DND-41 (cell line): ENCODE results near the gene BRPF1.

ENCODE experiments used
- ATAC-seq: fragments of 200-7000 bp; cut with Tn5 transposase; 3 replicates; pipeline ENCODE4 v1.9.1; 2021; ENCODE audit warnings: low read depth; ENCODE audit not compliant: insufficient read depth
- DNase-seq: peaks from one replicate; pipeline ENCODE4 v3.0.0-alpha.2; 2020
- H2AFZ ChIP-seq: 2 replicates; pipeline ENCODE4 v1.6.0; 2012; ENCODE audit warnings: low read depth, low read length
- H3K27ac ChIP-seq: 2 replicates; pipeline ENCODE4 v1.5.1; 2012; ENCODE audit warnings: low read length, inconsistent platforms
- H3K27me3 ChIP-seq: fragments of 200-600 bp; sonication (generic); 2 replicates; pipeline ENCODE4 v1.6.0; 2012; ENCODE audit warnings: low read length, mild to moderate bottlenecking, inconsistent platforms; ENCODE audit not compliant: insufficient read depth, poor library complexity
- H3K36me3 ChIP-seq: 2 replicates; pipeline ENCODE4 v1.5.1; 2012; ENCODE audit warnings: low read length, inconsistent platforms; ENCODE audit not compliant: insufficient read depth
- H3K4me1 ChIP-seq: 2 replicates; pipeline ENCODE4 v1.5.1; 2012; ENCODE audit warnings: mild to moderate bottlenecking, low read length; ENCODE audit not compliant: insufficient read depth
- H3K4me2 ChIP-seq: 2 replicates; pipeline ENCODE4 v1.6.0; 2012; ENCODE audit warnings: mild to moderate bottlenecking, moderate library complexity, low read length, inconsistent platforms; ENCODE audit not compliant: insufficient read depth
- H3K4me3 ChIP-seq, 2 experiments: fragments of 200-600 bp in 1 of 2; shearing (Covaris generic) in 1 of 2; 2 replicates each; pipeline ENCODE4 v1.5.1; 2012 to 2016; ENCODE audit warnings: inconsistent platforms in 2 of 2, low read length in 2 of 2, mild to moderate bottlenecking in 2 of 2, low read depth in 1 of 2, moderate library complexity in 1 of 2
- H3K79me2 ChIP-seq: 2 replicates; pipeline ENCODE4 v1.6.0; 2012; ENCODE audit warnings: low read length, inconsistent platforms; ENCODE audit not compliant: insufficient read depth
- H3K9ac ChIP-seq: 2 replicates; pipeline ENCODE4 v1.6.0; 2012; ENCODE audit warnings: low read depth, mild to moderate bottlenecking, inconsistent platforms, low read length, moderate library complexity
- H3K9me3 ChIP-seq: 2 replicates; pipeline ENCODE4 v1.5.1; 2012; ENCODE audit warnings: low read length, moderate library complexity, mild to moderate bottlenecking, inconsistent platforms; ENCODE audit not compliant: insufficient read depth, severe bottlenecking
- H4K20me1 ChIP-seq: 2 replicates; pipeline ENCODE4 v1.6.0; 2012; ENCODE audit warnings: low read length; ENCODE audit not compliant: insufficient read depth
- CTCF ChIP-seq: IDR thresholded peaks from 2 replicates; pipeline ENCODE4 v1.5.1; 2012; ENCODE audit warnings: borderline replicate concordance, low read length, moderate library complexity, mild to moderate bottlenecking; ENCODE audit not compliant: poor library complexity, severe bottlenecking; ENCODE audit errors: extremely low read depth
- EZH2 ChIP-seq: IDR thresholded peaks from 3 replicates; pipeline ENCODE4 v1.6.1; 2012; ENCODE audit warnings: borderline replicate concordance, low read depth, mild to moderate bottlenecking, moderate library complexity, low read length, inconsistent platforms; ENCODE audit not compliant: severe bottlenecking

Gene BRPF1

GRCh38 chr3:9716801-9717555, 14.6 kb upstream of the BRPF1 start:
- Histone ChIP-seq H3K9me3 (no peaks in the 10 kb centered on the region), H3K4me2 (no peak overlapping the region), H3K27me3 (no peaks in the 10 kb centered on the region), H3K9ac (no peak overlapping the region), H3K36me3 (no peaks in the 10 kb centered on the region), H2AFZ (no peak overlapping the region), H3K4me3 (no peak overlapping the region), H3K79me2 (no peaks in the 10 kb centered on the region), H3K4me1 (no peaks in the 10 kb centered on the region), H3K27ac (no peak overlapping the region), H4K20me1 (no peaks in the 10 kb centered on the region)
- TF ChIP-seq CTCF = no peak
- TF ChIP-seq EZH2 = no peak
- ATAC-seq (no peak), DNase-seq (no peak)

- no peak overlapping the region for H3K9ac ChIP-seq
- no peaks in the 10 kb centered on the region for H3K27me3 ChIP-seq
- TF ChIP-seq CTCF (no peak), EZH2 (no peak)
- H3K27ac ChIP-seq = no peak overlapping the region
- ATAC-seq (no peak), DNase-seq (no peak)
- no peak overlapping the region for H2AFZ ChIP-seq
- H4K20me1 ChIP-seq = no peaks in the 10 kb centered on the region
- H3K9me3 ChIP-seq = no peaks in the 10 kb centered on the region
- no peaks in the 10 kb centered on the region for H3K4me1 ChIP-seq
- H3K79me2 ChIP-seq = no peaks in the 10 kb centered on the region
- H3K4me3 ChIP-seq = no peak overlapping the region
- H3K36me3 ChIP-seq = no peaks in the 10 kb centered on the region
- H3K4me2 ChIP-seq = no peak overlapping the region
These were observed 14.0 kb upstream of the BRPF1 start for GRCh38 chr3:9717563-9717962.

- no peak overlapping the region for H3K4me2 ChIP-seq
- H3K9ac ChIP-seq = no peak overlapping the region
- no peak overlapping the region for H3K4me3 ChIP-seq
- no peak overlapping the region for H3K27ac ChIP-seq
- TF ChIP-seq EZH2 (no peak), CTCF (no peak)
- no peaks in the 10 kb centered on the region for H3K27me3 ChIP-seq
- H3K4me1 ChIP-seq = no peaks in the 10 kb centered on the region
- 0 out of 3 replicates have a peak, but pooled peaks have one; percentile 29 for ATAC-seq
- no peaks in the 10 kb centered on the region for H3K9me3 ChIP-seq
- no peaks in the 10 kb centered on the region for H3K36me3 ChIP-seq
- no peak for DNase-seq
- no peak overlapping the region for H2AFZ ChIP-seq
- H4K20me1 ChIP-seq = no peaks in the 10 kb centered on the region
- no peaks in the 10 kb centered on the region for H3K79me2 ChIP-seq
These were observed 13.4 kb upstream of the BRPF1 start for GRCh38 chr3:9718118-9718517.
